H54 (cell line): Measurements from ENCODE around the gene PRDM10.

Source experiments
- DNase-seq: peaks from one replicate; pipeline ENCODE4 v3.0.0; 2011; ENCODE audit warnings: low spot score, mixed read lengths; ENCODE audit not compliant: insufficient read length
- FAIRE-seq: peaks from 3 replicates; lab custom pipeline; 2011; peaks lifted over from hg19 to GRCh38; lab: Jason Lieb, UNC
- POLR2A ChIP-seq: IDR thresholded peaks from 2 replicates; pipeline ENCODE4 v1.6.1; 2011; ENCODE audit warnings: low read depth, mild to moderate bottlenecking, low read length

PRDM10 gene

DNA sequence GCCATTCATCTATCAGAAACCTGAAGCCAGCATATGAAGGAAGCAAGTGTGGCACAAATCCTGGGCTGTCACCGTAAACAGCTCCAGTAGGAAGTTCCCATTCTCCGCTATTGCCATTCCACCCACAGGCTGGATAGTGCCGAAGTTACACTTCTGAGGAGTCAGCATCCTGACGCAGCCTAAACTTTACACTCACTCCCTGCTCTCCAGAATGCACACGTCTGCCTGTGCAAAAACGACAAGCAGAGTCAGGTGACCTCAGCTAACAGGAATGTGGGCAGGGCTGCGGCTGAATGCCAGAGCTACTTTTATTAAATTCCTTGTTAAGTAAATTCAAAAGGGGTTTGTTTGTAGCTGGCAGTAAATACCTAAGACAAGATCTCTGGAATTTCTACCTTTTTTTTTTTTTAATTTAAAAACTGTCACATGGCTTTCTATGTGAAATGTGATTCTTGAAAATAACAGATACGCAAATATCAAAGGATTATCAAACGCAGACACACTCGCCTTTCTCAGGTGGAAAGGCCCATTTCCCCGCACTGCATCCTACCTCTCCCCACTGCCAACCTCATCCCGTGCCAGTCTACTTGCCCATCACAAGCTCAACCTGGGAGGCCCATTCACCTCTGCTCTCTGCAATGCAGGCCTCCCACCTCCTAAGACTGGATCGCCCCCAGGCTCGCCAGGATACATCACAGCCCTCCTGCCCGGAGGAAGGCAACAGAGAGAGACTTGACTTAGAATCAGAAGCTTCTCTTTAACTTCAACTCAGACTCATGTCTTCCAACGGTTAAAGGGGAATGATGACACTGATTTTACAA, 140.7 kb downstream of the PRDM10 start:
- peak; percentile 78 for DNase-seq
- no peak for TF ChIP-seq POLR2A
- peak; percentile 96 for FAIRE-seq

DNA sequence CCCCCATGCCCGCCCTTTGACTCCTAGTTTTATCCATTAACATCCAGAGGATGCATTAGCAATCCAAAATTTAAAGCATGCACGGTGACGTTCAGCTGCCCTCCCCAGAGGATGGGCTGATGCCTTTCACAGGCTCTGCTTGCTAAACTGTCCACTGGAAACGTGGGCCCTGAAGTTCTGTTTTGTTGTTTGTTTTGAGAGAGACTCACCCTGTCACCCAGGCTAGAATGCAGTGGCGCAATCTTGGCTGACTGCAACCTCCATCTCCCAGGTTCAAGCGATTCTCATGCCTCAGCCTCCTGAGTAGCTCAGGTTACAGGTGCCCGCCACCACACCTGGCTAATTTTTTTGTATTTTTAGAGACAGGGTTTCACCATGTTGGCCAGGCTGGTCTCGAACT, 146.6 kb downstream of the PRDM10 start:
- no peak for TF ChIP-seq POLR2A
- DNase-seq (no peak), FAIRE-seq (no peak)

DNA sequence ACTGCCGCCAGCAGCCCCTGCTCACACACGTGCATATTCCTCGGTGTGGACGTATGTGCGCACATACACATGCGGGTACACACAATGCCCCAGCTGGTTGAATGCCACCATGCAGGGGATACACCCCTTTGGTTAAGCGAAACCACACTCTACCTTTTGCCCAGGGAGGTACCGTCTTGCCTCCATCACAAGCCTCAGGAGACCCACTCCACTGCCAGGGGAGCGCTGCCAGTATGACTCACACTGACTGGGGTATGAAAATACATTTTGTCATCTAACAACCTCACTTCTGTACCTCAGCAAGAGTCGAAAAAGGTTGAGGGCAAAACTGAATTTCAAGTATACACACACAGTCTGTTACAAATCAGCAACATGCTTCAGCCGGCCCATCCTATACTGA, 147.5 kb downstream of the PRDM10 start:
- TF ChIP-seq POLR2A, result no peak
- FAIRE-seq (no peak), DNase-seq (no peak)

DNA sequence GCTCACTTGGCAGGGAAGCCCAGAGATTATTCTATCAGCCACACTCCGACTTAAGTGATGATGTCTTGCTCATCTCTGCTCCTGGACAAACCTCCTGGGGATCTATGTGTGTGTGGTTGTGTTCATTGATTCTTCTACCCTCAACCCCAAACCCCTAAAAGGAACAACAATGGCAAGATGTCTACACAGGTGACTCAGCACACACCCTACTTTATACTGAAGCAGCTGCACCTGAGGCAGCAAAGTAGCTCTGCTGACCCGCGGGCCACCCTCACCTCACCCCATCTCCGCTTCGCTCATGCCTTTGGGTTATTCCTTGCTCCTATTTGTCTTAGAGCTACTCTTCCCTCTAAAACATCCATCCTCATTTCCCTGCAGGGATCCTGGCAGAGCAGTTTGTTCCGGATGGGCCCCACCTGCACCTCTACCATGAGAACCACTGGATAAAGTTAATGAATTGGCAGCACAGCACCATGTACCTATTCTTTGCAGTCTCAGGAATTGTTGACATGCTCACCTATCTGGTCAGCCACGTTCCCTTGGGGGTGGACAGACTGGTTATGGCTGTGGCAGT, 148.3 kb downstream of the PRDM10 start:
- FAIRE-seq, result no peak
- TF ChIP-seq POLR2A, result no peak

DNA sequence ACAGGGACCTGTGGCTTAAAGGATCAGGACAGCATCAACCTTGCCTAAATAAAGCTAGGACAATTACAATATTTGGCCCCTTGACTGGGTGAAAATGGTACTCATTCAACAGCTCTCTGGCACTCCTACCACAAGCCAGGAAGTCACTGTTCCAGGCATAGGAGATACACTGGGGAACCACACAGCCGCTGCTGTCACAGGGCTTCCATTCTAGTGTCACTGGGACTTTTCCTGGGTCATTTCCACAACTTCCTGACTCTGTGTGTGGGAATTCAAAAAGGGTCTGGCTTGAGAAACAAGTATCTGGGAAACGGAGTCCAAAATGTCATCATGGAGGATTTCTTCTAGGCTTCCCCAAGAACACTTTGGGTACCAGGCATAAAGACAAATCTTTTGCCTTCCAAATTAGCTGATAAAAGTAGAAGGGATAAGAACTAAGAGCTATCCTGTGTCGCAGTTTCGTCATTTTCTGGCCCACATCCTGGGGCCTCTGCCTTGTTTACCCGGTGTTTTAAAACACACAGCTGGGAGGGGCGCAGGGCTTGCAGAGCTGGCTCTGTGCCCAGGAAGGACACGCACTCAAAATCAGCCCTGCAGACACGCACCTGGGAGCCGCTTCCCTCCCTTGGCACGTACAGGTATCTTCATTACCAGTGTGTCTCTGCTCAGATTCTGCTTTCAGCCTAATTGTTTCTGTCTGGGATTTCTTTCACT, 149.0 kb downstream of the PRDM10 start:
- DNase-seq (no peak), FAIRE-seq (no peak)
- TF ChIP-seq POLR2A, result no peak

More for the DNA sequence above, 148.3 kb downstream of the PRDM10 start:
- DNase-seq, result no peak

DNA sequence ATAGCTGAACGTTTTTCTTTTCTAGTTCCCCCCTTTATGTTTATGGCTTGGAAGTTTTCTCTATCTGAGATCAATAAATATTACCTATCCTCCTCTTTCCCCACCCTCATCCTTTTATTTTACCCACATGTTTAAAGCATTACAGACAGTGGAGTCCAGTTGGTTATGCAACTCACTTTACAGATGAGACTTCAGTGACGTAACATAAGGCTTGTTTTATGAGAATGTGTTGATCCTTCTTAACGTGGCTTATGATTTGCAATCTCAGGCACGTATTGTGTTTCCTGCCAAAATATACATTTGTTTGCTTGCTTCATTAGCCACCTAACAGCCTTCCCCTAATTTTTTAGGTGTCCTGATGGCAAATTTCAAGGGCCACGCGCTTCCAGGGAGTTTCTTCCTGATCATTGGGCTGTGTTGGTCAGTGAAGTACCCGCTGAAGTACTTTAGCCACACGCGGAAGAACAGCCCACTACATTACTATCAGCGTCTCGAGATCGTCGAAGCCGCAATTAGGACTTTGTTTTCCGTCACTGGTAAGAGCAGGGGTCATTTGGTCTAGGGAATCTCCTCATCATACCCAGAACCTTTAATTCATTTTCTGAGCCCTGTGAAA, 150.4 kb downstream of the PRDM10 start:
- no peak for FAIRE-seq

More for the DNA sequence above, 150.4 kb downstream of the PRDM10 start:
- DNase-seq, result no peak
- no peak for TF ChIP-seq POLR2A
